ENCODE results near the gene CHML.

CHML gene

GRCh38 chr1:241646201-241646600 is 6.0 kb upstream of the CHML start:
- no peak for DNase-seq (ENCODE audit: low read depth, low spot score)

GRCh38 chr1:241645199-241645598 is 5.0 kb upstream of the CHML start:
- DNase-seq (ENCODE audit: low read depth, low spot score): no peak

GRCh38 chr1:241644259-241644658 is 4.1 kb upstream of the CHML start:
- no peak for DNase-seq (ENCODE audit: low read depth, low spot score)

GRCh38 chr1:241642593-241642944 is 2.4 kb upstream of the CHML start:
- no peak for DNase-seq (ENCODE audit: low read depth, low spot score)

- no peak for DNase-seq (ENCODE audit: low read depth, low spot score)
These were observed 1.8 kb upstream of the CHML start for GRCh38 chr1:241641773-241642592.

GRCh38 chr1:241640867-241641622 is 876 bp upstream of the CHML start:
- no peak for DNase-seq (ENCODE audit: low read depth, low spot score)

GRCh38 chr1:241639623-241640148 is 483 bp downstream of the CHML start:
- DNase-seq (ENCODE audit: low read depth, low spot score): peak; percentile 63

GRCh38 chr1:241638909-241639622 is 1.1 kb downstream of the CHML start:
- DNase-seq (ENCODE audit: low read depth, low spot score): no peak

- no peak for DNase-seq (ENCODE audit: low read depth, low spot score)
These were observed 2.0 kb downstream of the CHML start for GRCh38 chr1:241638099-241638682.

- DNase-seq (ENCODE audit: low read depth, low spot score): no peak
These were observed 2.6 kb downstream of the CHML start for GRCh38 chr1:241637604-241638003.

GRCh38 chr1:241637046-241637590 is 3.1 kb downstream of the CHML start:
- DNase-seq (ENCODE audit: low read depth, low spot score): no peak

- no peak for DNase-seq (ENCODE audit: low read depth, low spot score)
These were observed 3.9 kb downstream of the CHML start for GRCh38 chr1:241636291-241636690.

- DNase-seq (ENCODE audit: low read depth, low spot score): no peak
These were observed 4.5 kb downstream of the CHML start for GRCh38 chr1:241635556-241636152.

GRCh38 chr1:241632987-241633386 is 7.2 kb downstream of the CHML start:
- no peak for DNase-seq (ENCODE audit: low read depth, low spot score)

GRCh38 chr1:241631674-241632073 is 8.5 kb downstream of the CHML start:
- no peak for DNase-seq (ENCODE audit: low read depth, low spot score)

GRCh38 chr1:241630899-241631298 is 9.3 kb downstream of the CHML start:
- no peak for DNase-seq (ENCODE audit: low read depth, low spot score)

- no peak for DNase-seq (ENCODE audit: low read depth, low spot score)
These were observed 9.7 kb downstream of the CHML start for GRCh38 chr1:241630476-241630875.

- no peak for DNase-seq (ENCODE audit: low read depth, low spot score)
These were observed 10.2 kb downstream of the CHML start for GRCh38 chr1:241630005-241630404.

- DNase-seq (ENCODE audit: low read depth, low spot score): no peak
These were observed 12.5 kb downstream of the CHML start for GRCh38 chr1:241627453-241628259.

- no peak for DNase-seq (ENCODE audit: low read depth, low spot score)
These were observed 15.2 kb downstream of the CHML start for GRCh38 chr1:241624935-241625334.
